Dermis microvascular lymphatic vessel endothelial cell (primary cell): Measurements from ENCODE around the gene ZNF689. TPM values are rescaled to one million over a fixed set of nuclear protein-coding genes. Genes with fewer than 3 reads are reported as not detected.

Source experiments
- DNase-seq, 2 donors: peaks; one replicate each; pipeline versions ENCODE4 v3.0.0 to v3.0.0-alpha.2; 2010; ENCODE audit warnings: low read depth in 2 of 2
- total RNA-seq: library from RNA; depleted of rRNA; stranded (reverse); fragments of >200 nt; gene quantifications from 2 replicates; pipeline ENCODE4 v1.2.1, GENCODE V29; 2014

ZNF689 gene
- total RNA-seq, 1 donor from 2014 or later: 3.2 TPM

- no peak for DNase-seq
Measured at GRCh38 chr16:30565526-30565925, 44.7 kb downstream of the ZNF689 start.

GRCh38 chr16:30562021-30562420 is 48.2 kb downstream of the ZNF689 start:
- no peak for DNase-seq

GRCh38 chr16:30561089-30561816 is 48.9 kb downstream of the ZNF689 start:
- peak in 1 of 2 donors; percentile 36 for DNase-seq

GRCh38 chr16:30559690-30560089 is 50.5 kb downstream of the ZNF689 start:
- DNase-seq: no peak

GRCh38 chr16:30558789-30559377 is 51.3 kb downstream of the ZNF689 start:
- DNase-seq: no peak

- DNase-seq: peak; percentile 94 to 98
Measured at GRCh38 chr16:30557957-30558788, 52.0 kb downstream of the ZNF689 start, which contains the start of gene ZNF764. ZNF764 (minus strand) TSS chr16:30558374; CDS start chr16:30558182, 192 bp downstream.

- no peak for DNase-seq
Measured at GRCh38 chr16:30557707-30557956, 52.6 kb downstream of the ZNF689 start.

GRCh38 chr16:30556125-30556473 is 54.1 kb downstream of the ZNF689 start:
- no peak for DNase-seq

GRCh38 chr16:30555315-30556124 is 54.7 kb downstream of the ZNF689 start:
- no peak for DNase-seq

GRCh38 chr16:30554557-30555314 is 55.5 kb downstream of the ZNF689 start:
- no peak for DNase-seq

- DNase-seq: no peak
Measured at GRCh38 chr16:30553393-30553899, 56.7 kb downstream of the ZNF689 start.

- no peak for DNase-seq
Measured at GRCh38 chr16:30552956-30553355, 57.2 kb downstream of the ZNF689 start.

Other genes with a start within 250 kb of the ZNF689 start
- 22.2 and 31.9 TPM in 2 replicates for gene TBC1D10B, start 239.9 kb downstream of the ZNF689 start, total RNA-seq
- 0.64 TPM in 1 of 2 replicates, not detected in the other for gene MYL11, start 235.6 kb downstream of the ZNF689 start, total RNA-seq
- under 0.01 and 0.38 TPM in 2 replicates for gene SEPTIN1, start 227.8 kb downstream of the ZNF689 start, total RNA-seq
- gene ZNF48, start 215.0 kb downstream of the ZNF689 start, total RNA-seq: 11.4 and 15.2 TPM in 2 replicates
- 7.6 and 14.0 TPM in 2 replicates for gene ZNF771, start 202.8 kb downstream of the ZNF689 start, total RNA-seq
- gene DCTPP1, start 180.4 kb downstream of the ZNF689 start, total RNA-seq: 80.9 and 89.8 TPM in 2 replicates
- gene SEPHS2, start 164.5 kb downstream of the ZNF689 start, total RNA-seq: 13.6 and 24.9 TPM in 2 replicates
- gene ITGAL, start 137.6 kb downstream of the ZNF689 start, total RNA-seq: not detected in 2 replicates
- gene ZNF768, start 83.8 kb downstream of the ZNF689 start, total RNA-seq: 13.7 and 17.7 TPM in 2 replicates
- gene ZNF747, start 75.5 kb downstream of the ZNF689 start, total RNA-seq: 5.8 and 7.6 TPM in 2 replicates
- 3.1 and 4.3 TPM in 2 replicates for gene ZNF764, start 52.0 kb downstream of the ZNF689 start, total RNA-seq
- gene ZNF688, start 38.7 kb downstream of the ZNF689 start, total RNA-seq: 3.9 and 6.7 TPM in 2 replicates
- 6.4 and 9.6 TPM in 2 replicates for gene ZNF785, start 24.7 kb downstream of the ZNF689 start, total RNA-seq
- gene PRR14, start 40.6 kb upstream of the ZNF689 start, total RNA-seq: 4.5 and 7.6 TPM in 2 replicates
- 6.9 and 13.4 TPM in 2 replicates for gene FBRS, start 48.0 kb upstream of the ZNF689 start, total RNA-seq
- gene SRCAP, start 88.8 kb upstream of the ZNF689 start, total RNA-seq: 16.6 and 29.3 TPM in 2 replicates
- gene PHKG2, start 138.0 kb upstream of the ZNF689 start, total RNA-seq: 14.9 and 21.1 TPM in 2 replicates
- 0.89 and 0.90 TPM in 2 replicates for gene CFAP119, start 151.7 kb upstream of the ZNF689 start, total RNA-seq
- gene RNF40, start 151.9 kb upstream of the ZNF689 start, total RNA-seq: 41.0 and 50.3 TPM in 2 replicates
- gene ZNF629, start 176.8 kb upstream of the ZNF689 start, total RNA-seq: 3.3 and 6.1 TPM in 2 replicates